ENCODE data around the gene CEP72.
A peak's percentile ranks its signal among the peaks of the same experiment; 100 is the strongest.
"Not testable (repeated sequence)": the region's sequence is repeated elsewhere in the genome, so short reads cannot be mapped to it uniquely, and the experiment has no call there.

The CEP72 gene

GRCh38 chr5:683551-684481 lies 71.7 kb downstream of the CEP72 start:
- TF ChIP-seq ZFX (IDR thresholded peaks at IDR 0.05; ENCODE audit: borderline replicate concordance): no peak
- no peak for TF ChIP-seq CTCF (IDR thresholded peaks at IDR 0.05)
- H3K27ac ChIP-seq: no peak overlapping the region

GRCh38 chr5:684751-685216 lies 72.6 kb downstream of the CEP72 start:
- TF ChIP-seq ZFX (IDR thresholded peaks at IDR 0.05; ENCODE audit: borderline replicate concordance): no peak
- no peak for TF ChIP-seq CTCF (IDR thresholded peaks at IDR 0.05)
- no peak overlapping the region for H3K27ac ChIP-seq

GRCh38 chr5:685262-686171 lies 73.4 kb downstream of the CEP72 start:
- TF ChIP-seq ZFX (IDR thresholded peaks at IDR 0.05; ENCODE audit: borderline replicate concordance): no peak
- TF ChIP-seq CTCF (IDR thresholded peaks at IDR 0.05): no peak
- no peak overlapping the region for H3K27ac ChIP-seq

- H3K27ac ChIP-seq: not testable (repeated sequence)
Measured at GRCh38 chr5:686172-686523, 74.0 kb downstream of the CEP72 start.

GRCh38 chr5:686936-687335 lies 74.8 kb downstream of the CEP72 start:
- not testable (repeated sequence) for H3K27ac ChIP-seq

- H3K27ac ChIP-seq: not testable (repeated sequence)
Measured at GRCh38 chr5:688348-689010, 76.3 kb downstream of the CEP72 start.

GRCh38 chr5:690293-690692 lies 78.2 kb downstream of the CEP72 start:
- H3K27ac ChIP-seq: not testable (repeated sequence)

GRCh38 chr5:691049-691448 lies 78.9 kb downstream of the CEP72 start:
- not testable (repeated sequence) for H3K27ac ChIP-seq

- TF ChIP-seq CTCF (IDR thresholded peaks at IDR 0.05): no peak
- H3K27ac ChIP-seq: no peak overlapping the region
Measured at GRCh38 chr5:691817-692528, 79.8 kb downstream of the CEP72 start.

GRCh38 chr5:692529-693041 lies 80.4 kb downstream of the CEP72 start:
- H3K27ac ChIP-seq: peak overlapping the region; percentile 56

- H3K27ac ChIP-seq: peak within 1 kb of the TSS; percentile 56
Measured at GRCh38 chr5:693271-694041, 81.3 kb downstream of the CEP72 start, which contains the start of gene TPPP. TPPP (minus strand) TSS chr5:693352; CDS start chr5:678060, 15,292 bp downstream.

GRCh38 chr5:694042-694431 lies 81.9 kb downstream of the CEP72 start:
- not testable (repeated sequence) for H3K27ac ChIP-seq

GRCh38 chr5:695475-695874 lies 83.3 kb downstream of the CEP72 start:
- not testable (repeated sequence) for H3K27ac ChIP-seq

All from 22Rv1 (cell line).